HG02678 (cell line): ENCODE results near the gene ATP6V0B.

Source experiments
- ATAC-seq: cut with Tn5 transposase; IDR thresholded peaks from one replicate; pipeline ENCODE4 v1.9.1; 2021; ENCODE audit warnings: mild to moderate bottlenecking, moderate library complexity; ENCODE audit not compliant: unreplicated experiment

Gene ATP6V0B

DNA sequence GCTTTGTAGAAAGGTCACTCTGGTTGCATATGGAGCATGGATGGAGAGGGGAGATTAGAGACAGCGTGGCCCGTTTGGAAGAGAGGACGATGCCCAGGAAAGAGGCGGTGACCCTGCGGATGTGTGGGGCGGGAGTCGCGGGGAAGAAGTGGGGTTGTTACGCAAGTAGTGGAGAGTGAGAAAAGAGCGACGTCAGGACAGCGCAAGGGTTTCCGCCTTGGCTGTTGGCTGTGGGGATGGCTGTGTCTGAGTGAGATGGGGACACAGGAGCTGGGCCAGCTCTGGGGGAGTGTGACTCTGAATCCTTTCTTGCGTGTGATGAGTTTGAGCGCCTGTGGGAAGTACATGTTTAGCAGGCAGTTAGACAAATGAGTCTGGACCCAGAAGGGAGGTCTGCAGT lies 8.0 kb downstream of the ATP6V0B start:
- no peak for ATAC-seq

- ATAC-seq, result no peak
Observed at GRCh38 chr1:43983253-43983899, 8.6 kb downstream of the ATP6V0B start.

- no peak for ATAC-seq
Observed at GRCh38 chr1:43984855-43985254, 10.1 kb downstream of the ATP6V0B start.

DNA sequence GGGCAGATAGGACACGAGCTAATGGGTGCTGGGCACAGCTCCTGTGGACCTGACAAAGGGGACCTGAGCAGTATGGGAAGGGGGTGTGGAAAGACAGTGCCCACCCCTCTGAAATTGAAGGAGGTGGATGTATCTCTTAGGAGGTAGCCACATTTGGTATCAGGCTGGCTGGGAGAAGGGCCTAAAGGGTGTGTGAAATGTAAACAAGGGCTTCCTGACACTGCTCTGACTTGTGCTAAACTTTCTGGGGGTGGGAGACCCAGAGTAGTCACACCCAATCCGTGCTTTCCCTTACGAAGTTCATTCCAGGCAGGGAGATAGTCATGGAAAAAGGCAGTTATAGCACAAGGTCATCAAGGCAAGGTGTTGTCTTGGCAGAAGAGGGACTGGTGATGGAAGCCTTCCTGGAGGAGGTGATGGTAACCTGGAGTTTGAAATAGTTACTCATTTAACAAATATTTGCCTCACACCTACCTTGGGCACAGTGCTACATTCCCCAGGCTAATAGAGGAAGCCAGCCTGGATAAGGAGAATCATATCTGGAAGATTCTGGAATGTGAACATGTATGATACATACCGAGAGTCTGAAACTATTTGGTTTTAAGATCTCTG lies 11.3 kb downstream of the ATP6V0B start:
- no peak for ATAC-seq

DNA sequence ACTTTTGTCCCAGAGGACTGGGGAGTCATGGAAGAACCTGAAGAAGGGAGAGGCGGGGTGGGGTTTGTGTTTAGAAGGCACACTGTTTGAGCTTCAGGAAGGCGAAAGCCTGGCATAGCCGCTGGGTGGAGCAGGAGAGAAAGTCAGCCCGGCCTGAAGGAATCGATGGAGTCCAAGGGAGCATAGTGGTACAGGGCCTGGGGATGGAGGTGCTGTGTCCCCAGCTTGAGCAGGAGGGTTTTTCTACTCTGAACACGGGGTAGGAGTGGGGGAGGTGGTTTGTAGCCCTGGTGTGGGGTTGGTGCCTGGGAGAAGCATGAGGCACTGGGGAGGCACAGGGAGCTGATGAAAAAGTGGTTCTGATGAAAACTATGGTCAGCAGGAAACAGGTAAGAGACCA lies 12.0 kb downstream of the ATP6V0B start:
- ATAC-seq, result no peak

- ATAC-seq, result no peak
Observed at GRCh38 chr1:43987159-43987902, 12.6 kb downstream of the ATP6V0B start.

DNA sequence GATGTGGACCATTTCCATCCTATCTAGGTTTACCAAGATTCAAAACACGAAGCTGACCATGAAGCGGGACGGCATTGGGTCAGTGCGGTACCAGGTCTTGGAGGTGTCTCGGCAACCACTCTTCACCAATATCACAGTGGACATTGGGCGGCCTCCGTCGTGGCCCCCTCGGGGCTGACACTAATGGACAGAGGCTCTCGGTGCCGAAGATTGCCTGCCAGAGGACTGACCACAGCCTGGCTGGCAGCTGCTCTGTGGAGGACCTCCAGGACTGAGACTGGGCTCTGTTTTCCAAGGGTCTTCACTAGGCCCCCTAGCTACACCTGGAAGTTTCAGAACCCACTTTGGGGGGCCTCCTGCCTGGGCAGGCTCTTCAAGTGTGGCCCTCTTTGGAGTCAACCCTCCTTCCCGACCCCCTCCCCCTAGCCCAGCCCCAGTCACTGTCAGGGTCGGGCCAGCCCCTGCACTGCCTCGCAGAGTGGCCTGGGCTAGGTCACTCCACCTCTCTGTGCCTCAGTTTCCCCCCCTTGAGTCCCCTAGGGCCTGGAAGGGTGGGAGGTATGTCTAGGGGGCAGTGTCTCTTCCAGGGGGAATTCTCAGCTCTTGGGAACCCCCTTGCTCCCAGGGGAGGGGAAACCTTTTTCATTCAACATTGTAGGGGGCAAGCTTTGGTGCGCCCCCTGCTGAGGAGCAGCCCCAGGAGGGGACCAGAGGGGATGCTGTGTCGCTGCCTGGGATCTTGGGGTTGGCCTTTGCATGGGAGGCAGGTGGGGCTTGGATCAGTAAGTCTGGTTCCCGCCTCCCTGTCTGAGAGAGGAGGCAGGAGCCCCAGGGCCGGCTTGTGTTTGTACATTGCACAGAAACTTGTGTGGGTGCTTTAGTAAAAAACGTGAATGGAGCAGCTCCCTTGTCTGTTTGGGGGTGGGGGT lies 15.8 kb downstream of the ATP6V0B start:
- ATAC-seq, result no peak

GRCh38 chr1:43991200-43991475 lies 16.4 kb downstream of the ATP6V0B start:
- no peak for ATAC-seq

DNA sequence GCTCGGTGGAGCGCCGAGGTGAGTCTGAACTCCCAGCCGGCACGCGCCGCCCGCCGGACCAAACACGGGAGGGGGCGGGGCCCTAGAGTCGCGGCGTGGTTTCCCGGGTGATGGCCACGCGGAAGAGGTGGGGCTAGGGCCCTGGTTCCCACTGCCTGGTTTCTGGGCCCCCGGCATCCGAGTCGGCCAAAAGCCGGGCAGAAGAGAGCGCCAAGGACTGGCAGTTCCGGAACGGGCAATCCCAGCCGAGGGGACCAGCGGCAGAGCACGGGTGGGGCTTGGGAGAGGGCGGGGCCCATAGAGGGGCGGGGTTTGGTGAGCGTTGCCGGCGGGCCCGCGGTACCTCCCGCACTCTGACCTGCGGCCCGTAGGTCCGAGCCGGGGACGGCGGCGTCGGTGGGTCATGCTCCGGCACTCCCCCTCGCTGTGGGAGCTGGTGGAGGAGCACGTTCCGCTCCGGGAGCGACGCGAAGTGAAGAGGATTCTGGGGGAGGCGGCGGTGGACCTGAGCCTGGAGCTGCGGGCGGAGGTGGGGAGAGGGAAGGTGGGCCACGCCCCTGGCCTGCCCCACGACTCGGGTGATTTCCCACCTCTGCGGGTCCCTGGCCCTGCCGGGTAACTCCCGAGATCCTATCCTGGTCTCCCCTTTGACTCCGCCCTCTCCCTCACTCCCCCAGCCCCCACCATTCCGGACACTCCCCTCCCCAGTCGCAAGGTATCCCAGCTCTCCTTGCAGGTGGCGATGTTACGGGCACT lies 16.9 kb downstream of the ATP6V0B start, which contains the start of gene CCDC24:
CCDC24 (plus strand) TSS at position 124 of the 756 bp plus-strand sequence; CDS start at position 404, 280 bp downstream.
- ATAC-seq, result peak; percentile 86

GRCh38 chr1:43992232-43992995 lies 17.7 kb downstream of the ATP6V0B start:
- ATAC-seq, result no peak

- ATAC-seq, result no peak
Observed at GRCh38 chr1:43993206-43993914, 18.6 kb downstream of the ATP6V0B start.

DNA sequence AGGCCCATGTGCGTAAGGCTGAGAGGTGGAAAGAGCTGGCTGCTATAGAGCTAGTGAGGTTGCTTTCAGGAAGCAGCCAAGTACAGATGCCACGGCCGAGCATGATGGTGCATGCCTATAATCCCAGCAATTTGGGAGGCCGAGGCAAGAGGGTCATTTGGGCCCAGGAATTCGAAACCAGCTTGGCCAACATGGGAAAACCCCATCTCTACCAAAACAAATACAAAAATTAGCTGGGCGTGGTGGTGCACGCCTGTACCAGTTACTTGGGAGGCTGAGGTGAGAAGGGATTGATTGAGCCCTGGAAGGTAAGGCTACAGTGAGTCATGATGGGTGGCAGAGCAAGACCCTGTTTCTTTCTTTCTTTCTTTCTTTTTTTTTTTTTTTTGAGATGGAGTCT lies 19.3 kb downstream of the ATP6V0B start:
- ATAC-seq, result no peak

DNA sequence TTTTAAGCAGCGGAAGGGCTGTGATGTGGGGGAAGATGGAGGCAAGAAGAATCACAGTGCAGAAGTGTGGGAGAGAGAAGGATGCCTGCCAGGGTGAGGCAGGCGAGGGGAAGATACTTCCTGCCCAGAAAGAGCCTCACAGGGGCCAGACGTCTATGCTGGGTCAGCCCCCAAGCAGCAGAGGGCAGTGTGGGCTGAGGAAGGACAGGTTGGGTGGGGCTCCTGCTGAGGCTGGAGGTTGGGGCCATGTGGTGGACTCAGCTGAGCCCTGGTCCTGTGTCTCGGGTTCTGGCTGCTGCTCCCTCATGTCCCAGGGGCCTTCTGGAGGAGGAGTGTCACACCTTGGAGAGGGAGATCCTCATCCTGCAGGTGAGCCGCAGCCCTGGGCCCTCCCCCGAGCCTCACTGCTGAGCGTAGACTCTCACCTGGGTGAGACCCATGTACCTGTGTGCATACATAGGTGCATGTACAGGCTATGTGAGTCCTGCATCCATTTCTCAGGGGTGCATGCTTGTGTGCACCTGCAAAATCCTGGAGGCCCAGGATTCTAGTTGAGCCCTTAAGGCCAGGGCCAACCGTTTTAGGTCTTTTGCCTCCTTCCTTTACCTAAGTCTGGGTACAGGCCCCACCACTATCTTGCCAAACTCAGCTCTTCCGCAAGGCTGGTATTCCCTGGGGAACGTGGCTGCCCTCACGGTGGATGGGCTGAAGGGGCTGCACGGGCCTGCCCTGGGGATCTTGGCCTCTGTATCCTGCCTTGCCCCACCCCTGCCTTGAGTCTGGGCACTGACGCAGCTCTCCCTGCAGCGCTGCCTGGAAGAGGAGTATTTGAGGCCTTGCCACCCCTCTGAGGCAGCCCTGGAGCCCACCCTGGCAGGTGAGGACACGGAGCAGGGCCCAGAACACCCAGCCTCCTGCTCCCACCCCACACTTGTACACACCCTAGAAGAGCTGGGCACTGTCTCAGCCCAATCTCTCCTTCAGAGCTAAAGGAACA lies 20.3 kb downstream of the ATP6V0B start:
- ATAC-seq, result no peak

DNA sequence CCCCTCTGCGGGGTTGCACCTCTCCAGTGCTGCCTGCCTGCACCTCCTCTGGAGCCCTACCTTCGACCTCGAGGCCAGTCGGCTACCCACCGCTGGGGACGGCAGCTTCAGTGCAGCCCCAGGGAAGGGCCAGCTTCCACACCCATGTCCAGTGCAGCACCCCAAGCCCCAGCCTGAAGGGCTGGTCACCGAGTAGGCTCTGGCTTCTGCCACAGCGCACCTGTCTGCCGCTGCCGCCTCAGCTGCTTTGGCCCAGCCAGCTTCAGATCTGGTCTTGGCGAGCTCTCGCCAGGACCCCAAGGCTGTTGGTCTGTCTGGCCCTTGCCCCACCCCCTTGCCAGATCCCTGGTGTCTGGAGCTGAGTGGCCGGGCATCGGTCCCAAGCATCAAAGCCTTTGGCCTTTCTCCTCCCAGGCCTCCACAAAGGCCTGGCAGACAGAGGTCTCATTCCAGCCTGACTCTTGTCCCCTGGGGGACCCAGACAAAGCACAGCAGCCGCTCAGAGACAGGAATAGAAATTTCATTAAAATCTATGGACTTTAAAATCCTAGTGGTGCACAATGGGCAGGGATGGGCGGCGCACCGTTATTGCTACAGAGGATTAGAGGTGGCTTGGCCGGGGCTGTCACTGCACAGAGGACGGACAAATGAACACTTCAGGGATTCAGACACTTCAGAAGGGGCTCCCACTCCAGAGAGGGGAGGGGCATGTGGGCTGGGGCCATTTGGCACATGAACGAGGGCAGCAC lies 21.4 kb downstream of the ATP6V0B start:
- no peak for ATAC-seq

DNA sequence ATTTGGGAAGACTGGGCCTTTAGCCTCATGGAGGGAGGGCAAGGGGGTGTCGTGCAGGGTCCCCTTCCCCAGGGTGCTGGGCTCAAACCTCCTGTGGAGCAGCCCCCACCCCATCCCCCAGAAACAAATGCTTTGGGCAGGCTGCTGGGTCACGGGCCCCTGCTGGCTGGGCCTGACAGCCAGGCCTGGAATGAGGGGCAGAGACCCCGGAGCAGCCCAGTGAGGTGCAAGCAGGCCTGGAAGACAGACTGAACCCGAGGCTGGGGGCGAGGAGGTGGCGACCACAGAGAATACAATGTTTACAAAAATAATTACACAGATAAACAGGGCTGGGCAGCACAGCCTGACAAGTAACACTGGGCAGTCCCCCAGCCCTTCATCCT lies 22.0 kb downstream of the ATP6V0B start:
- ATAC-seq, result no peak

GRCh38 chr1:43997295-43997999 lies 22.7 kb downstream of the ATP6V0B start:
- ATAC-seq, result no peak

GRCh38 chr1:43998000-43998378 lies 23.2 kb downstream of the ATP6V0B start:
- ATAC-seq, result no peak
